GM21447 (cell line): Measurements from ENCODE around the gene PIAS1.
A peak's percentile ranks its signal among the peaks of the same experiment; 100 is the strongest.
"Not testable (repeated sequence)": the region's sequence is repeated elsewhere in the genome, so short reads cannot be mapped to it uniquely, and the experiment has no call there.

Source experiments
- ATAC-seq: cut with Tn5 transposase; IDR thresholded peaks from one replicate; pipeline ENCODE4 v1.9.1; 2021; ENCODE audit not compliant: unreplicated experiment

Gene PIAS1

DNA sequence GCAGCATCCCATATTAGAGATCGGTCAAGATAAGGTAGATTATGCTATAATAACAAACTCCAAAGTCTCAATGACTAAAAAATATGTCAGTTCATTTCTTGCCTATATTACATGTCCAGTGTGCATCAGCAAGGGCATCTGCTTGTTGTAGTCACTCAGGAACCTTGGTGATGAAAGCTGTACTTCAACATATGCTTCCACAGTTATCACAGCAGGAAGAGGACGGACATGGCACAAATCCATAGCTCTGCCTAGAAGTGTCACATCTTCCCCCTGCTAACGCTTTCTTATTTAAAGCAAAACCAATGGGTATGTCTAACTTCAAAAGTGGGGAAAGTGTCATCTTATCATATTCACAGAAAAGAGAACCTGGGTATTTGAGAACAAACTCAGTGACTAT lies 20.0 kb upstream of the PIAS1 start:
- ATAC-seq, result no peak

DNA sequence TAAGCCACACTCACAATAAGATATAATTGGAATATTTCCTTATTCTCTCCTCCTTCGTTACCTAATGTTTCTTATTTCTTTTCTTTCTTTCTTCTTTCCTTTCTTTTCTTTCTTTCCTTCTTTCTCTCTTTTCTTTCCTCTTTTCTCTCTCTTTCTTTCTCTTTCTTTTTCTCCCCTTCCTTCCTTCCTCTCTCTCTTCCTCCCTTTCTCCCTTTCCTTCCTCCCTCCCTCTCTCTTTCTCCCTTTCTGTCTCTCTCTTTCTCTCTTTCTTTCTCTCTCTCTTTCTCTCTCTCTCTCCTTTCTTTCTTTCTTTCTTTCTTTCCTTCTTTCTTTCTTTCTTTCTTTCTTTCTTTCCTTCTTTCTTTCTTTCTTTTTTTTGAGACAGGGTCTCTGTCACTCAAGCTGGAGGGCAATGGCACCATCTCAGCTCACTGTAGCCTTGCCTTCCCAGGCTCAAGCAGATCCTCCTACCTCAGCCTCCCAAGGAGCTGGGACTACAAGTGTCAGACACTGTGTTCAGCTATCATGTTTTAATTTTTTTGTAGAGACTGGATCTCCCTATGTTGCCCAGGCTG lies 19.3 kb upstream of the PIAS1 start:
- ATAC-seq, result no peak

DNA sequence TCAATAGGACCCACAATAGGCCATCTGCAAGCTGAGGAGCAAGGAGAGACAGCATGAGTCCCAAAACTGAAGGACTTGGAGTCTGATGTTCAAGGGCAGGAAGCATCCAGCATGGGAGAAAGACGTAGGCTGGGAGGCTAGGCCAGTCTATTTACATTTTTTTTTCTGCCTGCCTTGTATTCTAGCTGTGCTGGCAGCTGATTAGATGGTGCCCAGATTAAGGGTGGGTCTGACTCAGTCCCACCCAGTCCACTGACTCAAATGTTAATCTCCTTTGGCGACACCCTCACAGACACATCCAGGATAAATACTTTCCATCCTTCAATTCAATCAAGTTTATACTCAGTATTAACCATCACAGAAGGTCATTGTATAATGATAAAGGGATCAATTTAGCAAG lies 15.9 kb upstream of the PIAS1 start:
- no peak for ATAC-seq

DNA sequence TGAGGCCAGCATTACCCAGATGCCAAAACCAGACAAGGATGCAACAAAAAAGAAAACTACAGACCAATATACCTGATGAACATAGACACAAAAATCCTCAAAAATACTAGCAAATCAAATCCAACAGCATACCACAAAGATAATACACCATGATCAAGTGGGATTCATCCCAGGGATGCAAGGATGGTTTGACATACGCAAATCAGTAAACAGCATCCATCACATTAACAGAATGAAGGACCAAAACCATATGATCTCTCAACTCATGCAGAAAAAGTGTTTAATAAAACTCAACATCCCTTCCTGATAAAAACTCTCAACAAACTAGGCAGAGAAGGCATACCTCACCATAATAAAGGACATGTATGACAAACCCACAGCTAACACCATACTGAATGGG lies 14.0 kb upstream of the PIAS1 start:
- no peak for ATAC-seq

DNA sequence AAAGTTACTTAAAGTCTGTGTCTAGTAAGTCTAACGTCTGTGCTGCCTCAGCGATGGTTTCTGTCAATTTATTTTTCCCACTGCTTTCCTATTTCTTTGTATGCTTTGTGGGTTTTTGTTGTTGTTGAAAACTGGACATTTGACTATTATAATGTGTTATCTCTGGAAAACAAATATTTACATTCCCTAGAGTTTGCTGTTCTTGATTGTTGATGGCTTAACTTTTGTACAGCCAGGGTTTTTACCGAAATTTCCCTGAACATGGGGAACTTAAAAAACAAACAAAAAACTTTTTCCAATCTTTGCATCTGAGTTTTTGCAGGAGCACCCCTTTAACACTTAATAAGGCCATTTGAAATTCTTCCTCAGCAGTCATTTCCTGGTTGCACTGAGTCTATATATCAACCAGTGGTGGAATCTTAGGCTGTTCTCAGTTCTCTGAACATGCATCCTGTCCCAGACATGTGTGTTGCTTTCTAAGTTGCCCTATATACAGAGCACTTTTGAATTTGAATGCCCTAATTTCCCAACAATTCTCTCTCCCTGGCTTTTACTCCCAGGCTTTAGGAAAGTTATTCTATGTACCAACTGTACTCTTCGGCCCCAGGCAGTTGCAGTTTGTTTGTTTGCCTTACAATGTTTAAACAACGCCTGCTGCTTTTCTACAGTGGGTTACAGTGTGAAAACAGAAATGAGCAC lies 11.8 kb upstream of the PIAS1 start:
- no peak for ATAC-seq

DNA sequence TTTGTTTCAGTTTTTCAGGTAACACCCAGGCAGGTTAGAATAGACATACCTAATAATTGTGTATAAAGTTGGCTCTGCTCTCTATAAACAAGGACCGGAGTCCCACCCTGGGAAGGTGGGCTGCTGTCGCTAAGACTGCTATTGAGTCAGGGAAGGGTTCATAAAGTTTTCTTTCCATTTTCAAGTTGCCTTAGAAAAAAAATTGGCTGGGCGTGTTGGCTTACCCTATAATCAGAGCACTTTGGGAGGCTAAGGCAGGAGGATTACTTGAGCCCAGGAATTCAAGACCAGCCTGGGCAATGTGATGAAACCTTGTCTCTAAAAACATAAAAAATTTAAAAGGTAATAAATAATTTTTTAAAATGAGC lies 11.3 kb upstream of the PIAS1 start:
- ATAC-seq, result no peak

DNA sequence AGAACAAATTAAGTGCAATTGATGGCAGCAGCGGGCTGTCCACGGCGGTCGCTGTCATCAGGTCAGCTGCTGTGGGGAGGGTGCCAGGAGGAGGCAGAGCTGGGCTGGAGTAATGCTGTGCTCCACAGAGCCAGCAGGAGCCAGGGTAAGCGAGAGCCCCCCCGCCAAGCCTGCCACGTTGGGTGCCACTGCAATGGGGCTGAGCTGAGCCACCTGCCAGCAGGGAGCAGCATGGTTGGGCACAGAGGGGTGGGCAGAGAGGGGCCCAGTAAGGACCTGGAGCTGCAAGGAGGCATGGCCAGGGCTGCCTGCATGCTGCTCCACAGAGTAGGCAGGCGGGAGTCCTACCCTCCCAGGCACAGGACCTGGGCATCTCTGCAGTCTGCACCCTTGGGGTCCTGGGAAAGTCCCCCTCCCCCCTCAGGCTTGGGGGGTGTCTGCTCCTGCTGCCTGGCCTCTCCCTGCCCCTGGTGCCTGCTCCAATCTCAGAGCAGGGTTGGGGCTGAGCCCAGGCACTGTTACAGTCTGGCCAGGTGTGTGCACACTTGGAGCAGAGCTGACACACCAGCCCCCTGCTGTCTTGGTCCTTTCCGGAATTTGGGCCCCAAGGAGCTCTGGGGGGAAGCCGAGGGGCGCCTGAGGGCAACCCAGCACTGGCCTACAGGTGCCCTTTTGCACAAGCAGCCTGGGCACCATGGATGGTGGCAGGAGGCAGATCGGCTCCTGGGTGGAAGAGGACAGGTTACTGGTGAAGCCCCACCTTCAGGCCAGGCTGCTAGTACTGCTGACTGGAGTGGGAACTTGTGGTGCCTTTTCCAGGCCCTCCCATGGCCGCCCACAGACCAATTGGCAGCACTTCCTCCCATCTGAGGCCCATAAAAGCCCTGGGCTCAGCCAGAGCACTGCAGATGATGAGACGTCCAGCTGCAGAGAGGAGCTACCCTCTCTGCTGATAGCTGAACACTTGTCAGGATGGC lies 8.5 kb upstream of the PIAS1 start:
- no peak for ATAC-seq

DNA sequence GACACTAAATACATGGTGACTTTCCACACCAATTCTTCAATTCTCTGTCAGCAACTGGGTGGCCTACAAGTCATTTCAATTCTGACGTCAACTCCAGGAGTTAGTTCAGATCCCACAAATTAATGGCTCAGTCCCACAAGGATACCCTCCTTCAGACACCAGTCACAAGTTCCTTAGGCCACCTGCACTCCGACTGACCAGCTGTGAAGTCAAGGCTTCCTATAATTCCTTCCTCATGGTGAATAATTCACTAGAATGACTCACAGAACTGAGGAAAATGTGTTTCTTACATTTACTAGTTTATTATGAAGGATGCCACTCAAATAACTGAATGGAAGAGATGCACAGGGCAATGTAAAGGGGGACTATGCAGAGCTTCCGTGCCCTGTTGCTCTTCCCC lies 6.3 kb upstream of the PIAS1 start:
- ATAC-seq, result no peak

DNA sequence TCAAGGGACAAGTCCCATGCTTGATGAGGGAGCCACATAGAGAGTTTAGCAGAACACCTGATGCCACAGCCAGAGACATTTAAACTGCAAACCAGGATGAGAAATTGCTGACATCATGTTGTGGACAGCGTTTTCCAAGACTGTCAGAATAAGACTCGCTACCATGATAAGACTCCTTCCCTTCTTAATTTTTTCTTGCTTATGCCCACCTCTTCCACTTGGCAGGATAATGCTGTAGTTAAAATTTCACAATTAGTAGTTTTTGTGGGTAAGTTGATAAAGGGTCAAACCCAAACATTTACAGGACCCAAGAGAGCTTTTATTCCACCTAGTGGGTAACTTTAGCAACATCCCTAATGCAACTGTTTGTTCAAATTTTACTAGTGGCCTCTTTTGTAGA lies 3.0 kb upstream of the PIAS1 start:
- no peak for ATAC-seq

DNA sequence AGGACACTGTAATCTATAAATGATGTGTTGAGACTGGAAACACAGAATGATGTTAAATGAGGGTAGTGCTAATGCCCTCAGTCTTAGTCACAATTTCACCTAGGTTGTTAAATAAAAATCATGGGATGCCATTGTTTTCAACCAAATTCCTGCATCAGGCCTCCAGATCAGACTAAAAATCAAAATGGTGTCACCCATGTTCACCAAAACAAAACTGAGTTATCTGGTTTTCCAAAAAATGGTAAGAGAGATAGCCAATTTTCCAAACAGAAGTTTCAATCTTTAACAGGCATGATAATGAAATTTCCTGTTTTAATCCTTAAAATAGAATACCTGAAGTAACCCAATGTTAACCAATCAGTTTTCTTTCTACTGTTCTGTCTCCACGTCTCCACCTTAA lies 2.2 kb upstream of the PIAS1 start:
- no peak for ATAC-seq

DNA sequence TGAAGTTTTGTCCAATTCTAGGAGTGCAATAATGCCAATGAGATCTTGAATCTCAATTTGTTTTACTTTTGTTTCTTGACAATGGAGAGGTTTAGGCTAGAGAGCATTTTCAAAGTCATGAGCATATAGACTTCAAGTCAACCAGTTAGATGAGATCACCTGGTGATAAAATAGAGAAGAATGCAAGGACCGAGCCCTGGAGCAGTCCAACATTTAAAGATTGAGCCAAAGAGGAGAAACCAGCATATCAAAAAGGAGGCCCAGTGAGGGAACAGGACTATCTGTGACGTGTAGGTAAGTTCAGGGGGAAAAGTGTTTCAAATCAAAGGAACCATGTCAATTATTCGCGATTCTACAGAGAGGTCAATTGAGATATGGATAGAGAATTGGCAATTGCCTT lies 1.7 kb upstream of the PIAS1 start:
- no peak for ATAC-seq

DNA sequence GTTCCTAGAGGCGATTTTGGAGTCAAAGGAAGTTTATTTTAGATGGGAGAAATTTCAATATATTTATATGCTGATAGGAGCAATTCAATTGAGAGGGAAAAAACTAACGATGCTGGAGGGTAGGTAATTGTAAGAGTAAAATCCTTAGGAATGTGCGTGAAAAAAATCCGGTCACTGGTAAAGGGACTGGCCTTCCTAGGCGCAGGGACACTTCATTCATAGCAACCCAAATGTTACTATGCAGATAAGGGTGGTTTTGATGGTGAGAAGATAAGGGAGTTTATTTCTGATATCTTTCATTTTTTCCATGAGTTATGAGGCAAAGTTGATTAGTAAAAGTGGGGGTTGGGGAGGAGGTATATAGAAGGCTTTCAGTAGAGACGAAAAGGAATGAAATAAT lies 1.1 kb upstream of the PIAS1 start:
- no peak for ATAC-seq

DNA sequence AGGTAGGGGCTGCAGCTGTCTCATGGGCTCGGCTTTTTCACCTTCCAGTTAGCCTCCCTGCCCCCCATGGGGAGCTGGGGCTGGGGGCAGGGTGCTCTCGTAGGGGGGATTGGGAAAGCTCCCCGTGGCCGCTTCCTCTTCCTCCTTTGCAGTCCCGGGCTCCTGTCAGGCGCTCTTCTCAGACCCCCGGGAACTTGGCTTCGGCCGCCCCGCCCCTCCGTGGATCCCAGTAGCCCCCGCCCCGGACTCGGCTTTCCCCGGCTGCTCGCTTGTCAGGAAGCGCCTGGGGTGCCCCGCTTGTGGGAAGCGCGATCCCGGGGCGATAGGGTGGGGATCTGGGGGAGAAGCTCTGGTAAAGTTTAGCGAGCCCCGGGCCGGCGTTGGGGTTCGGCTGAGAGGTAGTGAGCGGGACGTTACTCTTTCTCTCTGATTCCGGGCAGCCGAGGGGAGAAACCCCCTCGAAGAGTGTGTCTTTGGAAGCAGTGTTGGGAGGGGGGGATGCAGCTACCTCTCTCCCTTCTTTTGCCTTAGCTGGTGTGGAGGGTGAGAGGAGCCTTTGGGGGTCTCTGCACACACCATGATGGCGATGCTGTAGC lies 611 bp downstream of the PIAS1 start:
- peak; percentile 26 for ATAC-seq

DNA sequence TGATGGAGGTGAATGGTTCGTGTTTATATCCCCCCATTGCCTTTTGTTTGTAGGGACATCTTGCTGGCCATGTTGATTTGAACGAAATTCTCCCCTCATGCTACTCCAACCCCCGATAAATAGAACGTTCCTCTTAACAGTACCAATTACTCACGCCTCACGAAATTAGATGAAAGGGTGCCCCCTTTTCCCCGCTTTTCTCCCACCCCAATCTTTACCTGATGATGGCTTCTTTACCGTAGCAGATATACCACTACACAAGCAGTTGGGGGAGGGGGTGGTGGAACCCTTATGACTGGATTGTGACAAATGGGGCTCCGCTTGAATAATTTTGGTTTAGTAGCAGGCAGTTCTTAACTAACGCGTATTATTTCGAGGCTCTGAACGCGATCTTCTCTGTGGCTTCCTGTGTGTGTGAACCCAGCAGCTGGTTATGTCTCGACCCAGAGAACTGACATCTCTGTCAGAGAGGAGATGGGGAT lies 1.1 kb downstream of the PIAS1 start:
- ATAC-seq, result peak; percentile 51

DNA sequence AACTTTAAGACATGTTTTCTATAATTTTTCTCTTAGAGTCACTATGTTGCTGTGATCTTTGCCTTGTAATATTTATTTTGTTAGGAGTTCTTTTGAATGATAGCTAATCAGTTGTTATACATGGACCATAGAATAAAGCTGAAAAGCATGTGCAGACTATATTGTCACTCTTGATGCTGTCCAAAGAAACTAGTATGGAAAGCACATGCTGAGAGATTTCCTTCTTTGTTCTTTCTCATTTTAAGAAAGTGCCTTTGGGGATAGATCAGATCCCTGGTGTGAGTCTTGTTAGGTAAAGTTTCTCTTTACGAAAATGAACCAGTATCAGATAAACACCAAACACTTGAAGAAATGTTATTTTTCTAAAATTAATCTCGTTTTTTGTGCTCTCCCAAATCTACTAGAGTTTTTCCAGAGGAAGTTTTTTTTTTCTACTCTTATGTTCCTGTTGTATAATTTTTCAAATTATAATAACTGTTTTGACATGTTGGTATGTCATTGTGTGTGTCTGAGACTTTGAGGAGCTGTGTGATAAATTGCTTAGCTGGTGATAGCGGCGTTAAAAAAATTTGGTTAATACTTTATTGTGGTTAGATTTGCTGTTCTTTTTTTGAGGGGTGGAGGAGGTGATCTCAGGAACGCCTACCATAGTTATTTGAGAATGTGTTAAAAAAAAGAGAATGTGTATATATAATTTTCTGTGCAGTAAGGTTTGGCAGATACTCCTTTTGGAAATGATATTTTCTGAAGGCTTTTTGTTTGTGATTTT lies 2.2 kb downstream of the PIAS1 start:
- no peak for ATAC-seq

DNA sequence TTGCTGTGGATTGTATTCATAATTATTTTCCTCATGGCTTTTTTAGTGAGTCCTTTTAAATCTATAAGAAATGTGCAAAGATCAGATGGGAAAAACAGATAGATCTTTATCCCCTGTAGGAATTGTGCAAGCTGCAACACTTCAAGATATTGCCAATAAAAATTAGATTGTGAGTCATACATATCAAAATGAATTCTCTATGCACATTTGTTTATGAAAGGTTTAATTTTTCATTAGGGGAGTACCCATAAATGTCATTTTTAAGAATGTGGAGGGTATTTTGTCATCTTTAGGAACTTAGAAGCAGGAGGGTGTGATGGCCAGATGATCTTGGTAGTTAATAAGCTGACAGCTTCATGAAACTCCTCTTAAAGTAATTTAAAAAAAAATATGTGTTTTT lies 2.9 kb downstream of the PIAS1 start:
- no peak for ATAC-seq

DNA sequence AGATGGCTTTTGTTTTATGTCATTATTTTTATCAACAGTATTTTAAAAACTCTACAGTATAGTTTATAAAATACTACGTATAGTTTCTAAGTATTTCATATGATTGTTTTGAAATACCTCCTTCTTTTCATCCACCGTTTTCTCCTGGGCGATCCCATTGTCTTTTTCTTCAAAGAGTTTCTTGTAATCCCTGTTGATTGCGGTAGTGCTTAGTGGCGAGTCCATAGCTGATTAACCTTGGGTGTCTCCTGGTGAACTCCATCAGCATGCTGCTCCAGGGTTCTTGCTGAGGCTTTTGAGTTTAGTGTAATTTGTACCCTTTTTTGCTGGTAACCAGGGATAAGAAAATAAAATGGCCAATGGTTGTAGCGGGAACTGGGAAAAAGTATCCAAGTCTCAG lies 3.6 kb downstream of the PIAS1 start:
- no peak for ATAC-seq

DNA sequence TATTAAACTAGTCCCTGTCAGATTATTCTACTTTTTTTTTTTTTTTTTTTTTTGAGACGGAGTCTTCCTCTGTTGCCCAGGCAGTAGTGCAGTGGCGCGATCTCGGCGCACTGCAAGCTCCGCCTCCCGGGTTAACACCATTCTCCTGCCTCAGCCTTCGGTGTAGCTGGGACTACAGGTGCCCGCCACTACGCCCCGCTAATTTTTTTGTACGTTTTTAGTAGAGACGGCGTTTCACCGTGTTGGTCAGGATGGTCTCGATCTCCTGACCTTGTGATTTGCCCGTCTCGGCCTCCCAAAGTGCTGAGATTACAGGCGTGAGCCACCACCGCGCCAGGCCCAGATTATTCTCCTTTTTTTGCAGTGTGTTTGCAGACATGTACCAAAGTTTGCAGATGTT lies 4.9 kb downstream of the PIAS1 start:
- not testable (repeated sequence) for ATAC-seq

DNA sequence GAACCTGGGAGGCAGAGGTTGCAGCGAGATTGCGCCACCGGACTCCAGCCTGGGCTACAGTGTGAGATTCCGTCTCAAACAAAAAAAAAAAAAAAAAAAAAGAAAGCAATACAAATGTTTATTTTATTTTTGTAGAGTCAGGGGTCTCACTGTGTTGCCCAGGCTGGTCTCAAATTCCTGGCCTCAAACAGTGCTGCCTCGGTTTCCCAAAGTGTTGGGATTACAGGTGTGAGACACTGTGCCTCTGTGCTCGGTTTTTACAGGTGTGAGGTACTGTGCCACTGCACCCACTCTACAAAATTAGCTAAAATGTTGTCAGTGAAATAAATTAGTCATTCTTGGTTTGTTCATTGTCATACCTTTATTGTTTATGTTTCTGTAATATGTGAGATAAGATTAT lies 5.5 kb downstream of the PIAS1 start:
- ATAC-seq, result no peak

DNA sequence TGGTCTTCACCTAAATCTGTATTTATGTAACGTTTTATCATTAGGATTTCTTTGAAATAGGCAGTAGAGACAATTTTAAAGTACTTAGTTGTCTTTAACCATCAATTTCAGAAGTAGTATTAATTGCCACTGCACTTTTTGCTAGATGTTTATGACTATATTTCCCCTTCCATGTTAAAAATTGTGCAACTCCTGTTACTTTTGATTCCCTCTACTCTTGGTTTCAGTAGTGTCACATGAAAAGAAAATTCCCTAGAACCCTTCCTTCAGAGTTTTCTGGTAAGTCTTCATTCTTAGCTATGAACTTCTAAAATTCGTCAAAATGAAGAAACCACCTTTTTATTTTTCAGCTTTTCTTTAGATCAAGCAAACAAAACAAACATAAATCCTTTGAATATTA lies 7.1 kb downstream of the PIAS1 start:
- ATAC-seq, result no peak

DNA sequence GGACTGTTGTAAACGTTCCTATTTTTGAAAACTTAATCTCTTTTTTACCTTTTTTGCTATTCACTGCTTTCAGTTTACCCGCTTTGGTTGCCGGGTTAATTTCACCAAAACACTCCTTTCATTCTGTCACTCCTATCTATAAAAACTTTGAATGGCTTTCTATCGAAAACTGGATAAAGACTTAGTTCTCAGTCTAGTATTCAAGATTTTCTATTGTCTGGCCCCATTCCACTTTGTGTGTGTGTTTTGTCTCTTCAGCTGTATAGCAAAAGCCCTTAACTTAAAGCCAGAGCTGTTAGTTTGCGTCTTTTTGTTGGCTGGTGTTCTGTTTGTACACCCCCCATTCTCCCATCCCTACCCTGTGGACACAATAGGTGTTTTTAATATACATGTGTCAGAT lies 7.5 kb downstream of the PIAS1 start:
- no peak for ATAC-seq
